Measurements from ENCODE around the gene ADORA2B. TPM values are rescaled to one million over a fixed set of nuclear protein-coding genes. Genes with fewer than 3 reads are reported as not detected.

ADORA2B gene
- total and polyA plus RNA-seq, 2 of the 8 experiments (the other 6 are each of a cell fraction or from before 2014, with no cell fraction given), result 2.6 to 8.2 TPM

- Histone ChIP-seq H3K23me2 (ENCODE audit: low read depth, low read length) (no peaks in the 10 kb centered on the region), H2BK120ac (replicated peaks; ENCODE audit: low read depth, low read length) (peak overlapping the region; percentile 57), H3K79me1 (ENCODE audit: low read depth, low read length) (no peaks in the 10 kb centered on the region), H2BK12ac (ENCODE audit: low read depth, low read length) (peak overlapping the region; percentile 94), H3K4me2 (ENCODE audit: insufficient read depth in 1 of 2, low read depth in 2 of 2, low read length in 2 of 2) (peak overlapping the region in 1 of 2 experiments; percentile 32; a peak in 2 of 4 replicates), H2AK5ac (ENCODE audit: low read depth, low read length) (no peak overlapping the region), H3K23ac (ENCODE audit: insufficient read length) (no peak overlapping the region), H3K4ac (replicated peaks; ENCODE audit: insufficient read length, low read depth, low read length) (no peak overlapping the region), H3K4me3 (ENCODE audit: extremely low read depth in 1 of 4, insufficient read depth in 2 of 4, low read depth in 3 of 4, low read length in 4 of 4) (no peak overlapping the region), H3K9ac (replicated peaks in 1 of 4; ENCODE audit: extremely low read depth in 1 of 4, low read depth in 3 of 4, low read length in 3 of 4) (no peak overlapping the region), H3K27me3 (replicated peaks in 1 of 4; ENCODE audit: control insufficient read depth in 3 of 4, extremely low read depth in 1 of 4, insufficient read depth in 3 of 4, low read length in 3 of 4) (no peaks in the 10 kb centered on the region), H3K36me3 (ENCODE audit: control insufficient read depth in 2 of 4, insufficient read depth in 4 of 4, low read length in 3 of 4) (peaks cover 2 to 56% (median 29%) of the 10 kb centered on the region in 4 experiments; a peak in 6 of 8 replicates), H4K8ac (ENCODE audit: extremely low read depth, insufficient read depth, low read length) (no peak overlapping the region), H4K20me1 (replicated peaks in 1 of 2; ENCODE audit: control insufficient read depth in 1 of 2, insufficient read depth in 2 of 2, low read length in 2 of 2) (peaks cover 0 to 3% of the 10 kb centered on the region in 2 experiments), H3K79me2 (ENCODE audit: control insufficient read depth in 1 of 2, insufficient read depth in 2 of 2, low read length in 2 of 2) (no peaks in the 10 kb centered on the region), H4K5ac (ENCODE audit: insufficient read length, low read depth, low read length) (peak overlapping the region; percentile 71), H3K27ac (ENCODE audit: low read depth, low read length) (no peak overlapping the region; the same call in 1 of the 2 replicates), H2BK20ac (ENCODE audit: low read length) (no peak overlapping the region), H3K4me1 (replicated peaks in 1 of 4; ENCODE audit: control insufficient read depth in 3 of 4, insufficient read depth in 4 of 4, low read length in 3 of 4) (no peaks in the 10 kb centered on the region), H3K56ac (replicated peaks; ENCODE audit: insufficient read length, low read depth, low read length) (no peak overlapping the region), H2BK5ac (ENCODE audit: low read depth, low read length) (peak overlapping the region; percentile 94), H4K91ac (replicated peaks; ENCODE audit: insufficient read length, low read length) (peak overlapping the region; percentile 4), H2AFZ (ENCODE audit: low read length) (no peak overlapping the region), H3K18ac (ENCODE audit: extremely low read depth, low read length) (peak overlapping the region; percentile 83), H3K14ac (ENCODE audit: insufficient read length) (no peak overlapping the region), H3K9me3 (ENCODE audit: insufficient read depth in 2 of 2, low read depth in 1 of 2, low read length in 1 of 2) (peaks cover 4 to 9% of the 10 kb centered on the region in 2 experiments; a peak in 2 of 4 replicates), H2BK15ac (ENCODE audit: low read length) (no peak overlapping the region)
- ChIA-PET CTCF (ENCODE audit: partially characterized antibody) (interaction anchor here (0.7 to 1.8 kb wide), 2 partner anchors 16 to 37 kb away, joined by 3 to 8 read pairs; partner anchors contain the start of gene ADORA2B), POLR2A (ENCODE audit: partially characterized antibody) (interaction anchor here (0.7 to 1.4 kb wide), 3 partner anchors 12 to 37 kb away, joined by 5 to 7 read pairs (median 5); partner anchors contain the start of gene ADORA2B)
- FAIRE-seq (no peak), DNase-seq (ENCODE audit: low read depth in 1 of 2, low spot score in 2 of 2) (no peak)
- WGBS, 2 experiments (ENCODE audit: extremely low coverage in 1 of 2, insufficient coverage in 1 of 2, insufficient read length in 1 of 2, insufficient replicate concordance in 2 of 2, low coverage in 1 of 2, low lambda C conversion rate in 2 of 2, missing lambda C conversion rate in 1 of 2), result 89% methylated on average over 5 of the region's 5 CpGs; no CpG with 5 or more reads in 1 of the 2 experiments
- TF ChIP-seq USF2 (IDR thresholded peaks at IDR 0.05; ENCODE audit: low read length) (no peak), CHD2 (IDR thresholded peaks at IDR 0.05; ENCODE audit: low read length) (no peak), MAX (IDR thresholded peaks at IDR 0.05) (no peak), RAD21 (IDR thresholded peaks at IDR 0.05 in 1 of 2, conservative IDR thresholded peaks at IDR 0.05 in 1 of 2; ENCODE audit: low read depth in 2 of 2, low read length in 2 of 2) (no peak), BACH1 (IDR thresholded peaks at IDR 0.05; ENCODE audit: low read length) (peak; percentile 88), CEBPB (IDR thresholded peaks at IDR 0.05; ENCODE audit: low read depth, low read length) (no peak), RFX5 (IDR thresholded peaks at IDR 0.05; ENCODE audit: borderline replicate concordance, low read depth, low read length) (no peak), SAP30 (IDR thresholded peaks at IDR 0.05; ENCODE audit: insufficient read depth, insufficient replicate concordance, low read length) (no peak), BRCA1 (IDR thresholded peaks at IDR 0.05; ENCODE audit: low read depth, low read length) (no peak)
Measured at GRCh38 chr17:15981646-15982580, 37.0 kb downstream of the ADORA2B start.
